ACC112 (cell line): ENCODE data around the gene LMO7.
"Not testable (repeated sequence)": the region's sequence is repeated elsewhere in the genome, so short reads cannot be mapped to it uniquely, and the experiment has no call there.

Experiments
- H2AFZ ChIP-seq: fragments of 200-600 bp; sonication (generic); one replicate; pipeline ENCODE4 v1.6.0; 2017; ENCODE audit warnings: antibody characterized with exemption, low read length; ENCODE audit not compliant: unreplicated experiment
- H3K27ac ChIP-seq: fragments of 200-600 bp; sonication (generic); 2 replicates; pipeline ENCODE4 v1.5.1; 2014; ENCODE audit warnings: low read depth, mild to moderate bottlenecking, antibody characterized with exemption, low read length, moderate library complexity
- H3K27me3 ChIP-seq: fragments of 200-600 bp; sonication (generic); 2 replicates; pipeline ENCODE4 v1.6.1; 2014; ENCODE audit warnings: mild to moderate bottlenecking, antibody characterized with exemption, low read length, moderate library complexity, mixed read lengths; ENCODE audit not compliant: insufficient read depth
- H3K36me3 ChIP-seq: fragments of 200-600 bp; sonication (generic); 2 replicates; pipeline ENCODE4 v1.6.1; 2016; ENCODE audit warnings: mild to moderate bottlenecking, antibody characterized with exemption, low read length, moderate library complexity, mixed read lengths; ENCODE audit not compliant: insufficient read depth
- H3K4me1 ChIP-seq: fragments of 200-600 bp; sonication (generic); one replicate; pipeline ENCODE4 v1.6.1; 2016; ENCODE audit warnings: low read length, mixed read lengths; ENCODE audit not compliant: insufficient read depth, unreplicated experiment, control insufficient read depth
- H3K4me3 ChIP-seq: fragments of 200-600 bp; sonication (generic); 2 replicates; pipeline ENCODE4 v1.5.1; 2014; ENCODE audit warnings: mild to moderate bottlenecking, low read depth, low read length
- H3K79me2 ChIP-seq: fragments of 200-600 bp; sonication (generic); one replicate; pipeline ENCODE4 v1.6.0; 2016; ENCODE audit warnings: low read length; ENCODE audit not compliant: control insufficient read depth, unreplicated experiment, insufficient read depth

LMO7 gene

GRCh38 chr13:75784003-75784402 is 147.9 kb downstream of the LMO7 start:
- Histone ChIP-seq H3K36me3 (peaks cover 3% of the 10 kb centered on the region), H3K79me2 (peaks cover 45% of the 10 kb centered on the region), H3K27me3 (no peaks in the 10 kb centered on the region), H2AFZ (no peak overlapping the region), H3K4me1 (peaks cover 44% of the 10 kb centered on the region), H3K4me3 (no peak overlapping the region), H3K27ac (no peak overlapping the region)

- H3K79me2 ChIP-seq = peaks cover 50% of the 10 kb centered on the region
Observed at GRCh38 chr13:75785130-75785529, 149.0 kb downstream of the LMO7 start.

GRCh38 chr13:75787249-75787928 is 151.3 kb downstream of the LMO7 start:
- Histone ChIP-seq H3K79me2 (peaks cover 58% of the 10 kb centered on the region), H3K27me3 (no peaks in the 10 kb centered on the region), H3K4me3 (no peak overlapping the region), H3K36me3 (no peaks in the 10 kb centered on the region), H2AFZ (no peak overlapping the region), H3K27ac (peak overlapping the region; percentile 18; the same call in 1 of the 2 replicates), H3K4me1 (peaks cover 50% of the 10 kb centered on the region)

More at GRCh38 chr13:75785130-75785529, 149.0 kb downstream of the LMO7 start:
- Histone ChIP-seq H3K36me3 (no peaks in the 10 kb centered on the region), H3K27ac (peak overlapping the region; percentile 47), H3K4me1 (peaks cover 48% of the 10 kb centered on the region), H3K4me3 (no peak overlapping the region), H2AFZ (no peak overlapping the region), H3K27me3 (no peaks in the 10 kb centered on the region)

GRCh38 chr13:75788481-75788981 is 152.4 kb downstream of the LMO7 start:
- peaks cover 57% of the 10 kb centered on the region for H3K4me1 ChIP-seq
- peaks cover 57% of the 10 kb centered on the region for H3K79me2 ChIP-seq
- no peak overlapping the region for H3K27ac ChIP-seq

GRCh38 chr13:75789451-75790197 is 153.5 kb downstream of the LMO7 start:
- peaks cover 47% of the 10 kb centered on the region for H3K4me1 ChIP-seq
- no peaks in the 10 kb centered on the region for H3K36me3 ChIP-seq

More at GRCh38 chr13:75788481-75788981, 152.4 kb downstream of the LMO7 start:
- no peak overlapping the region for H3K4me3 ChIP-seq
- no peaks in the 10 kb centered on the region for H3K27me3 ChIP-seq
- no peak overlapping the region for H2AFZ ChIP-seq
- no peaks in the 10 kb centered on the region for H3K36me3 ChIP-seq

GRCh38 chr13:75790198-75790970 is 154.3 kb downstream of the LMO7 start:
- Histone ChIP-seq H3K27me3 (no peaks in the 10 kb centered on the region), H3K79me2 (peaks cover 65% of the 10 kb centered on the region), H3K4me1 (peaks cover 42% of the 10 kb centered on the region), H3K4me3 (no peak overlapping the region), H3K27ac (no peak overlapping the region), H2AFZ (no peak overlapping the region), H3K36me3 (no peaks in the 10 kb centered on the region)

More at GRCh38 chr13:75789451-75790197, 153.5 kb downstream of the LMO7 start:
- no peak overlapping the region for H3K4me3 ChIP-seq
- H2AFZ ChIP-seq = no peak overlapping the region
- no peak overlapping the region for H3K27ac ChIP-seq
- no peaks in the 10 kb centered on the region for H3K27me3 ChIP-seq
- H3K79me2 ChIP-seq = peaks cover 63% of the 10 kb centered on the region

- no peak overlapping the region for H3K27ac ChIP-seq
- H2AFZ ChIP-seq = no peak overlapping the region
- H3K79me2 ChIP-seq = peaks cover 52% of the 10 kb centered on the region
- H3K4me3 ChIP-seq = no peak overlapping the region
- H3K36me3 ChIP-seq = peaks cover 8% of the 10 kb centered on the region; the same call in 1 of the 2 replicates
- peaks cover 31% of the 10 kb centered on the region for H3K4me1 ChIP-seq
- H3K27me3 ChIP-seq = no peaks in the 10 kb centered on the region
Observed at GRCh38 chr13:75792526-75793187, 156.5 kb downstream of the LMO7 start.

GRCh38 chr13:75793188-75793567 is 157.0 kb downstream of the LMO7 start:
- H3K36me3 ChIP-seq, H3K27me3 ChIP-seq, H2AFZ ChIP-seq, H3K27ac ChIP-seq, H3K4me3 ChIP-seq: not testable (repeated sequence)
- H3K4me1 ChIP-seq = peaks cover 31% of the 10 kb centered on the region
- H3K79me2 ChIP-seq = peaks cover 48% of the 10 kb centered on the region

- Histone ChIP-seq H3K79me2 (peaks cover 36% of the 10 kb centered on the region), H3K4me1 (peaks cover 32% of the 10 kb centered on the region)
Observed at GRCh38 chr13:75794663-75795062, 158.5 kb downstream of the LMO7 start.

GRCh38 chr13:75795274-75795673 is 159.1 kb downstream of the LMO7 start:
- Histone ChIP-seq H3K27ac (no peak overlapping the region), H3K4me1 (peaks cover 36% of the 10 kb centered on the region), H3K36me3 (peaks cover 8% of the 10 kb centered on the region), H2AFZ (no peak overlapping the region), H3K4me3 (no peak overlapping the region), H3K27me3 (no peaks in the 10 kb centered on the region), H3K79me2 (peaks cover 30% of the 10 kb centered on the region)

More at GRCh38 chr13:75794663-75795062, 158.5 kb downstream of the LMO7 start:
- Histone ChIP-seq H3K36me3 (peaks cover 8% of the 10 kb centered on the region), H3K27ac (no peak overlapping the region), H3K27me3 (no peaks in the 10 kb centered on the region), H2AFZ (no peak overlapping the region), H3K4me3 (no peak overlapping the region)
